ENCODE data around the gene LPP. TPM values are rescaled to one million over a fixed set of nuclear protein-coding genes. Genes with fewer than 3 reads are reported as not detected.

Gene LPP
- polyA plus RNA-seq, 3 donors, result 14.1 to 23.2 (median 15.3) TPM

DNA sequence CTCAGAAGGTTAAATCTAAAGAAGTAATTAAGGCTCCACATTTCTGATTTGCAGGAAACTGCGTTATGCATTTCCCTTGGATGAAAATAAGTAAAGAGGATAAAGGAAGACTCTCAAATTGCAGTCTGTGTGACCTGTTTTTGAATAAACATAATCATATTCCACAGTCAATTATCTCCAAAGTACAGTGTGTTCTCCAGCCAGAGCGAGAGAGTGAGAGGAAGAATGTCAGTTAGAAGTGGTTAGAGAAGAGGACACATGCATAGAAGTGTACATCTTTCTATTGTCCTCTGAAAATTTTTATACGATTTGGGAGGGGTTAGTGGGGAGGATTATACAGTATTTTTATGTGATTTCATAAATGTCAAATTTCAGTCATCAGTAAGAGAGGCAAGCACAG is 487.1 kb downstream of the LPP start:
- no peak overlapping the region for H3K4me3 Mint-ChIP-seq
- 100% methylated on average over 1 of the region's 3 CpGs for WGBS (ENCODE audit: insufficient coverage)
- intact Hi-C loops (cut with micrococcal nuclease), result no loop called here

GRCh38 chr3:188643736-188644135 is 489.8 kb downstream of the LPP start:
- no peak overlapping the region for H3K4me3 Mint-ChIP-seq
- H3K36me3 Mint-ChIP-seq, result no peaks in the 10 kb centered on the region
- no peak for DNase-seq
- no peak overlapping the region for H3K4me2 ChIP-seq (replicated peaks; ENCODE audit: extremely low read depth, low read length, poor library complexity, severe bottlenecking)
- H3K27ac ChIP-seq (ENCODE audit: low read depth in 1 of 2, low read length in 2 of 2), result no peak overlapping the region
- intact Hi-C loops (cut with micrococcal nuclease), result no loop called here
- peaks cover 20% of the 10 kb centered on the region for H3K4me1 Mint-ChIP-seq
- no peak overlapping the region for H3K27ac Mint-ChIP-seq
- no peaks in the 10 kb centered on the region for H3K27me3 ChIP-seq (ENCODE audit: control insufficient read depth in 2 of 2, insufficient read depth in 2 of 2, low read length in 2 of 2)
- peaks cover 14 to 16% of the 10 kb centered on the region in 2 donors for H3K4me1 ChIP-seq (ENCODE audit: control insufficient read depth in 1 of 2, insufficient read depth in 2 of 2, low read length in 2 of 2)
- H3K27me3 Mint-ChIP-seq (ENCODE audit: low read depth in 3 of 3), result no peaks in the 10 kb centered on the region
- no peaks in the 10 kb centered on the region for H3K79me2 ChIP-seq (ENCODE audit: insufficient read depth, low read length)
- peaks cover 0 to 3% (median 0%) of the 10 kb centered on the region in 7 donors for H3K9me3 Mint-ChIP-seq
- no peak overlapping the region for H3K9ac ChIP-seq (ENCODE audit: insufficient read depth, low read length, poor library complexity, severe bottlenecking)
- TF ChIP-seq, protein P1, sequence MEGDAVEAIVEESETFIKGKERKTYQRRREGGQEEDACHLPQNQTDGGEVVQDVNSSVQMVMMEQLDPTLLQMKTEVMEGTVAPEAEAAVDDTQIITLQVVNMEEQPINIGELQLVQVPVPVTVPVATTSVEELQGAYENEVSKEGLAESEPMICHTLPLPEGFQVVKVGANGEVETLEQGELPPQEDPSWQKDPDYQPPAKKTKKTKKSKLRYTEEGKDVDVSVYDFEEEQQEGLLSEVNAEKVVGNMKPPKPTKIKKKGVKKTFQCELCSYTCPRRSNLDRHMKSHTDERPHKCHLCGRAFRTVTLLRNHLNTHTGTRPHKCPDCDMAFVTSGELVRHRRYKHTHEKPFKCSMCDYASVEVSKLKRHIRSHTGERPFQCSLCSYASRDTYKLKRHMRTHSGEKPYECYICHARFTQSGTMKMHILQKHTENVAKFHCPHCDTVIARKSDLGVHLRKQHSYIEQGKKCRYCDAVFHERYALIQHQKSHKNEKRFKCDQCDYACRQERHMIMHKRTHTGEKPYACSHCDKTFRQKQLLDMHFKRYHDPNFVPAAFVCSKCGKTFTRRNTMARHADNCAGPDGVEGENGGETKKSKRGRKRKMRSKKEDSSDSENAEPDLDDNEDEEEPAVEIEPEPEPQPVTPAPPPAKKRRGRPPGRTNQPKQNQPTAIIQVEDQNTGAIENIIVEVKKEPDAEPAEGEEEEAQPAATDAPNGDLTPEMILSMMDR (IDR thresholded peaks at IDR 0.05), result no peak
- H3K36me3 ChIP-seq (replicated peaks in 1 of 2; ENCODE audit: control insufficient read depth in 1 of 2, insufficient read depth in 2 of 2, low read length in 2 of 2), result no peaks in the 10 kb centered on the region
- no peaks in the 10 kb centered on the region for H3K9me3 ChIP-seq (replicated peaks in 1 of 2; ENCODE audit: control insufficient read depth in 1 of 2, insufficient read depth in 1 of 2, low read length in 2 of 2)
- no peak overlapping the region for H2AFZ ChIP-seq (ENCODE audit: insufficient read depth, low read depth, low read length, poor library complexity, severe bottlenecking)
- no CpG with 5 or more reads among the region's 3 CpGs for WGBS (ENCODE audit: insufficient coverage)
- no peaks in the 10 kb centered on the region for H4K20me1 ChIP-seq (ENCODE audit: insufficient read depth, low read length)
- no peak overlapping the region for H3K4me3 ChIP-seq (replicated peaks in 1 of 3; ENCODE audit: low read depth in 2 of 3, low read length in 3 of 3)

More for the DNA sequence above, 487.1 kb downstream of the LPP start:
- DNase-seq, result no peak
- Mint-ChIP-seq H3K27me3 (ENCODE audit: low read depth in 3 of 3) (no peaks in the 10 kb centered on the region), H3K36me3 (peaks cover 4 to 5% of the 10 kb centered on the region in 2 donors), H3K4me1 (peaks cover 2% of the 10 kb centered on the region), H3K27ac (no peak overlapping the region), H3K9me3 (peaks cover 0 to 7% (median 5%) of the 10 kb centered on the region in 7 donors)
- no peaks in the 10 kb centered on the region for H3K4me1 ChIP-seq (ENCODE audit: control insufficient read depth in 1 of 2, insufficient read depth in 2 of 2, low read length in 2 of 2)
- H3K4me3 ChIP-seq (replicated peaks in 1 of 3; ENCODE audit: low read depth in 2 of 3, low read length in 3 of 3), result no peak overlapping the region
- no peak overlapping the region for H3K27ac ChIP-seq (ENCODE audit: low read depth in 1 of 2, low read length in 2 of 2)
- no peak overlapping the region for H3K9ac ChIP-seq (ENCODE audit: insufficient read depth, low read length, poor library complexity, severe bottlenecking)
- no peaks in the 10 kb centered on the region for H3K9me3 ChIP-seq (replicated peaks in 1 of 2; ENCODE audit: control insufficient read depth in 1 of 2, insufficient read depth in 1 of 2, low read length in 2 of 2)
- H2AFZ ChIP-seq (ENCODE audit: insufficient read depth, low read depth, low read length, poor library complexity, severe bottlenecking), result no peak overlapping the region
- H4K20me1 ChIP-seq (ENCODE audit: insufficient read depth, low read length), result no peaks in the 10 kb centered on the region
- no peaks in the 10 kb centered on the region for H3K36me3 ChIP-seq (replicated peaks in 1 of 2; ENCODE audit: control insufficient read depth in 1 of 2, insufficient read depth in 2 of 2, low read length in 2 of 2)
- H3K27me3 ChIP-seq (ENCODE audit: control insufficient read depth in 2 of 2, insufficient read depth in 2 of 2, low read length in 2 of 2), result no peaks in the 10 kb centered on the region
- TF ChIP-seq, protein P1 (IDR thresholded peaks at IDR 0.05), result no peak
- H3K4me2 ChIP-seq (replicated peaks; ENCODE audit: extremely low read depth, low read length, poor library complexity, severe bottlenecking), result no peak overlapping the region
- H3K79me2 ChIP-seq (ENCODE audit: insufficient read depth, low read length), result no peaks in the 10 kb centered on the region

All from CD14-positive monocyte (primary cell).